PC-3 (cell line): ENCODE measurements around the gene INCA1. TPM values are rescaled to one million over a fixed set of nuclear protein-coding genes. Genes with fewer than 3 reads are reported as not detected.

Experiments used
- ATAC-seq: fragments of 200-7000 bp; cut with Tn5 transposase; 2 replicates; pipeline ENCODE4 v1.9.1; 2020; ENCODE audit warnings: mild to moderate bottlenecking, moderate library complexity
- BruUV-seq: library from RNA; stranded (reverse); fragments of 400-500 nt; replicated peaks from 2 replicates; lab custom pipeline; 2021; lab: Mats Ljungman, UMichigan
- CTCF ChIA-PET: fragments of 300-600 bp; sonication (Branson Sonifier 250); formaldehyde crosslinking; loops from one replicate; lab custom pipeline; 2022; ENCODE audit warnings: antibody characterized with exemption; lab: Charles Lee
- POLR2A ChIA-PET: fragments of 300-600 bp; sonication (Branson Sonifier 250); formaldehyde crosslinking; loops from one replicate; lab custom pipeline; 2022; ENCODE audit warnings: antibody characterized with exemption; ENCODE audit not compliant: unreplicated experiment; lab: Charles Lee
- DNase-seq: peaks from one replicate; pipeline ENCODE4 v3.0.0-alpha.2; 2015
- H2AFZ ChIP-seq: fragments of 300-600 bp; sonication (generic); 2 replicates; pipeline ENCODE4 v1.6.0; 2016; ENCODE audit warnings: antibody characterized with exemption, low read length
- H3F3A ChIP-seq: fragments of 300-600 bp; sonication (generic); one replicate; pipeline ENCODE4 v1.6.0; 2017; ENCODE audit warnings: antibody characterized with exemption, low read length, control low read depth, mild to moderate bottlenecking; ENCODE audit not compliant: unreplicated experiment
- H3K27ac ChIP-seq: fragments of 300-600 bp; sonication (generic); 2 replicates; pipeline ENCODE4 v1.5.1; 2016; ENCODE audit warnings: mild to moderate bottlenecking, low read length
- H3K27me3 ChIP-seq: fragments of 300-600 bp; sonication (generic); 2 replicates; pipeline ENCODE4 v1.6.1; 2016; ENCODE audit warnings: low read length, mixed read lengths
- H3K36me3 ChIP-seq: fragments of 300-600 bp; sonication (generic); 2 replicates; pipeline ENCODE4 v1.6.1; 2016; ENCODE audit warnings: low read depth, mixed run types, low read length, mixed read lengths
- H3K4me1 ChIP-seq: fragments of 300-600 bp; sonication (generic); 2 replicates; pipeline ENCODE4 v1.5.1; 2016; ENCODE audit warnings: low read length; ENCODE audit not compliant: insufficient read depth
- H3K4me2 ChIP-seq: fragments of 300-600 bp; sonication (generic); 2 replicates; pipeline ENCODE4 v1.6.0; 2016; ENCODE audit warnings: low read length
- H3K4me3 ChIP-seq: fragments of 300-600 bp; sonication (generic); 2 replicates; pipeline ENCODE4 v1.5.1; 2016; ENCODE audit warnings: mild to moderate bottlenecking, low read length, mixed read lengths
- H3K79me2 ChIP-seq: fragments of 300-600 bp; sonication (generic); 2 replicates; pipeline ENCODE4 v1.6.1; 2017; ENCODE audit warnings: low read length, mixed read lengths
- H3K9ac ChIP-seq: fragments of 300-600 bp; sonication (generic); 2 replicates; pipeline ENCODE4 v1.6.0; 2016; ENCODE audit warnings: mild to moderate bottlenecking, low read length
- H3K9me2 ChIP-seq: fragments of 300-600 bp; sonication (generic); replicated peaks from 2 replicates; pipeline ENCODE4 v1.6.1; 2016; ENCODE audit warnings: mixed run types, low read length, mixed read lengths
- H3K9me3 ChIP-seq: fragments of 300-600 bp; sonication (generic); 2 replicates; pipeline ENCODE4 v1.6.1; 2016; ENCODE audit warnings: low read length, mixed read lengths
- H4K20me1 ChIP-seq: fragments of 300-600 bp; sonication (generic); 2 replicates; pipeline ENCODE4 v1.6.1; 2016; ENCODE audit warnings: low read length, mixed read lengths
- EZH2 ChIP-seq: fragments of 300-600 bp; sonication (generic); IDR thresholded peaks from one replicate; pipeline ENCODE4 v1.6.1; 2017; ENCODE audit warnings: antibody characterized with exemption, mild to moderate bottlenecking, low read length; ENCODE audit not compliant: unreplicated experiment
- EZH2phosphoT487 ChIP-seq: fragments of 300-600 bp; sonication (generic); IDR thresholded peaks from 2 replicates; pipeline ENCODE4 v1.6.1; 2018; ENCODE audit warnings: mild to moderate bottlenecking, antibody characterized with exemption, low read length, borderline replicate concordance
- intact Hi-C: fragments of 100-400 bp; cut with micrococcal nuclease; formaldehyde crosslinking; loops from 2 replicates; pipeline ENCODE4 v1.9.0; 2023
- total RNA-seq: library from RNA; depleted of rRNA; stranded (reverse); fragments of >200 nt; gene quantifications from 2 replicates; pipeline ENCODE4 v1.2.3, GENCODE V29; 2014
- TF ChIP-seq, protein P1 (sequence below): fragments of 300-600 bp; sonication (generic); conservative IDR thresholded peaks from 2 replicates; pipeline ENCODE4 v1.5.1; 2017; ENCODE audit warnings: antibody characterized with exemption, low read depth, mild to moderate bottlenecking, low read length

INCA1 gene
- total RNA-seq, 1 experiment from 2014 or later = not detected

DNA sequence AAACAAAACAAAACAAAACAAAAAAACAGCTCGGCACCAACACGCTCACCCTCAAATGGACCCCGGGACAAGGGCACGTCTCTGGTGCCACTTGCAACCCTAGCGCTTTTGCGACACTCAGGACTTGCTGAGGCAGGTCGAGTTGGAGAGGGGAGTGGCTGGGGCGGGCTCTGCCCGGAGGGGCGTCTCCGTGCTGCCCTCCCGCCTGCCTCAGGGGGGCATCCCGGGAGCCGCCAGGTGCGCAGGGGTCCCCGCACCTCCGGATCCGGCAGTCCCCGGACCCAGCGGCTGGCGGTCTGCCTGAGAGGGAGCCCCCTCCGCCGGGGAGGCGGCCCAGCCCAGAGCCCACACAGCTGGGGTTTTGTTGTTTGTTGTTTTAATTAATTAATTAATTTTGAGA is 38.0 kb upstream of the INCA1 start, which contains the start of gene SLC52A1:
TSS of gene SLC52A1 (minus strand) at position 112 of the 400 bp plus-strand sequence. CDS start 820 bp downstream, outside the sequence.
- Histone ChIP-seq H3K9me3 (no peaks in the 10 kb centered on the region), H3K27ac (no peak within 1 kb of the TSS), H3F3A (no peaks in the 10 kb centered on the region), H3K4me3 (no peak within 1 kb of the TSS), H3K9me2 (no peaks in the 10 kb centered on the region), H3K9ac (no peak within 1 kb of the TSS), H3K36me3 (no peaks in the 10 kb centered on the region), H2AFZ (no peak within 1 kb of the TSS), H3K4me2 (no peak within 1 kb of the TSS), H3K27me3 (no peaks in the 10 kb centered on the region), H4K20me1 (no peaks in the 10 kb centered on the region), H3K4me1 (0 out of 2 replicates have a peak, but pooled peaks cover 3% of the 10 kb centered on the region), H3K79me2 (no peaks in the 10 kb centered on the region)
- intact Hi-C loops = no loop called here
- DNase-seq = no peak
- ATAC-seq = no peak
- ChIA-PET CTCF (no interaction called here), POLR2A (interaction anchor here (0.6 kb wide), 1 partner anchor 341 kb away, joined by 5 read pairs; no protein-coding TSS in a partner anchor)
- TF ChIP-seq EZH2phosphoT487 (no peak), EZH2 (no peak)
- TF ChIP-seq, protein P1, sequence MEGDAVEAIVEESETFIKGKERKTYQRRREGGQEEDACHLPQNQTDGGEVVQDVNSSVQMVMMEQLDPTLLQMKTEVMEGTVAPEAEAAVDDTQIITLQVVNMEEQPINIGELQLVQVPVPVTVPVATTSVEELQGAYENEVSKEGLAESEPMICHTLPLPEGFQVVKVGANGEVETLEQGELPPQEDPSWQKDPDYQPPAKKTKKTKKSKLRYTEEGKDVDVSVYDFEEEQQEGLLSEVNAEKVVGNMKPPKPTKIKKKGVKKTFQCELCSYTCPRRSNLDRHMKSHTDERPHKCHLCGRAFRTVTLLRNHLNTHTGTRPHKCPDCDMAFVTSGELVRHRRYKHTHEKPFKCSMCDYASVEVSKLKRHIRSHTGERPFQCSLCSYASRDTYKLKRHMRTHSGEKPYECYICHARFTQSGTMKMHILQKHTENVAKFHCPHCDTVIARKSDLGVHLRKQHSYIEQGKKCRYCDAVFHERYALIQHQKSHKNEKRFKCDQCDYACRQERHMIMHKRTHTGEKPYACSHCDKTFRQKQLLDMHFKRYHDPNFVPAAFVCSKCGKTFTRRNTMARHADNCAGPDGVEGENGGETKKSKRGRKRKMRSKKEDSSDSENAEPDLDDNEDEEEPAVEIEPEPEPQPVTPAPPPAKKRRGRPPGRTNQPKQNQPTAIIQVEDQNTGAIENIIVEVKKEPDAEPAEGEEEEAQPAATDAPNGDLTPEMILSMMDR = no peak
- BruUV-seq = no TSS peak

DNA sequence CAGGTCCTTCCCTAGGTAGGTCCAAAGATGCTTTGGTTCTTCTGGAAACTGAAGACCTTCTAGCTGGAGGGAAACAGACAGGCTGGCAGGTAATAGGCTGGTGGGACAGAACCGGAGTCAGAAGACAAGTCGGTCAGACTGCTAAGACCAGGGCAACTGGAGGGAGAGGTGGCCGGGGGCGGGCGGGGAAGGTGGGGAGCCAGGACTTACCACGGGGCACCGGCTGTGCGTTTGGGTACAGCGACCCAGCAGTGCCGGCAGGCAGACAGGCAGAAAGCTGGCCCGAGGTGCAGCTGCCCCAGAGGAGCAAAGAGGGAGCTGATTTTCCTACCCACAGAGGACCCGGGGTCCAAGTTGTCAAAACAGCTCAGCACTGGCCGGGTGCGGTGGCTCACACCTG is 37.3 kb upstream of the INCA1 start:
- H3K4me2 ChIP-seq = no peak overlapping the region
- POLR2A ChIA-PET = no interaction called here
- 0 out of 2 replicates have a peak, but pooled peaks cover 3% of the 10 kb centered on the region for H3K4me1 ChIP-seq
- no peaks in the 10 kb centered on the region for H3K9me2 ChIP-seq
- no peaks in the 10 kb centered on the region for H3K9me3 ChIP-seq
- H3K27me3 ChIP-seq = no peaks in the 10 kb centered on the region
- intact Hi-C loops = no loop called here
- TF ChIP-seq EZH2 (no peak), EZH2phosphoT487 (no peak)
- TF ChIP-seq, protein P1 = no peak
- no peaks in the 10 kb centered on the region for H3K79me2 ChIP-seq
- no peak overlapping the region for H3K4me3 ChIP-seq
- DNase-seq = no peak
- no peak for ATAC-seq
- no peak overlapping the region for H3K27ac ChIP-seq
- no peaks in the 10 kb centered on the region for H3F3A ChIP-seq
- CTCF ChIA-PET = no interaction called here
- H4K20me1 ChIP-seq = no peaks in the 10 kb centered on the region
- H3K9ac ChIP-seq = no peak overlapping the region
- no peaks in the 10 kb centered on the region for H3K36me3 ChIP-seq
- no TSS peak for BruUV-seq
- H2AFZ ChIP-seq = no peak overlapping the region

DNA sequence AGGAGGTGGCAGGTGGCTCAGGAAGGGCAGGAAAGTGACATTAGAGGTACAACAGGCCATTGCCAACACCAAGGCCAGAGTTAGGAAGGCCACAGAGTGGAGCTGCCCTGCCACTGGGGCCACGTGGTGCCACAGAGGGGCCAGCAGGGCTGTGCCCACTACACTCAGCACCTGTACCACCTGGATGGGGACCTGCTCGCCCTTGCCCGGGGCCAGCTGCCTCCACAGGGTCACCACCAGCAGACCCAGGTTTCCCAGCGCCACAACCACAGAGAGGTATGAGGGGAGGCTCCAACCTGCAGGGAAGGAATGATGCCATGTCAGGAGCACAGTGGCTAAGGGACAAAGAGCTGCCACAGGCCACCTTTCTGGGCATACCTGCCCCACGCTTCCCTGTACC is 36.7 kb upstream of the INCA1 start:
- Histone ChIP-seq H4K20me1 (no peaks in the 10 kb centered on the region), H3K4me1 (0 out of 2 replicates have a peak, but pooled peaks cover 3% of the 10 kb centered on the region), H3K9me3 (no peaks in the 10 kb centered on the region), H3K36me3 (no peaks in the 10 kb centered on the region), H2AFZ (no peak overlapping the region), H3K4me2 (no peak overlapping the region), H3K27ac (no peak overlapping the region), H3K27me3 (no peaks in the 10 kb centered on the region), H3K4me3 (no peak overlapping the region), H3F3A (no peaks in the 10 kb centered on the region), H3K9ac (no peak overlapping the region), H3K9me2 (no peaks in the 10 kb centered on the region), H3K79me2 (no peaks in the 10 kb centered on the region)
- BruUV-seq = no TSS peak
- ChIA-PET POLR2A (no interaction called here), CTCF (no interaction called here)
- DNase-seq (no peak), ATAC-seq (no peak)
- intact Hi-C loops = no loop called here
- TF ChIP-seq EZH2 = no peak
- TF ChIP-seq, protein P1 = no peak
- no peak for TF ChIP-seq EZH2phosphoT487
